HG03439 (cell line): ENCODE results near the gene DNAJC5.
"Not testable (repeated sequence)": the region's sequence is repeated elsewhere in the genome, so short reads cannot be mapped to it uniquely, and the experiment has no call there.

Experiments used
- ATAC-seq: cut with Tn5 transposase; IDR thresholded peaks from one replicate; pipeline ENCODE4 v1.9.1; 2021; ENCODE audit warnings: mild to moderate bottlenecking, moderate library complexity; ENCODE audit not compliant: unreplicated experiment

The DNAJC5 gene, protein sequence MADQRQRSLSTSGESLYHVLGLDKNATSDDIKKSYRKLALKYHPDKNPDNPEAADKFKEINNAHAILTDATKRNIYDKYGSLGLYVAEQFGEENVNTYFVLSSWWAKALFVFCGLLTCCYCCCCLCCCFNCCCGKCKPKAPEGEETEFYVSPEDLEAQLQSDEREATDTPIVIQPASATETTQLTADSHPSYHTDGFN

DNA sequence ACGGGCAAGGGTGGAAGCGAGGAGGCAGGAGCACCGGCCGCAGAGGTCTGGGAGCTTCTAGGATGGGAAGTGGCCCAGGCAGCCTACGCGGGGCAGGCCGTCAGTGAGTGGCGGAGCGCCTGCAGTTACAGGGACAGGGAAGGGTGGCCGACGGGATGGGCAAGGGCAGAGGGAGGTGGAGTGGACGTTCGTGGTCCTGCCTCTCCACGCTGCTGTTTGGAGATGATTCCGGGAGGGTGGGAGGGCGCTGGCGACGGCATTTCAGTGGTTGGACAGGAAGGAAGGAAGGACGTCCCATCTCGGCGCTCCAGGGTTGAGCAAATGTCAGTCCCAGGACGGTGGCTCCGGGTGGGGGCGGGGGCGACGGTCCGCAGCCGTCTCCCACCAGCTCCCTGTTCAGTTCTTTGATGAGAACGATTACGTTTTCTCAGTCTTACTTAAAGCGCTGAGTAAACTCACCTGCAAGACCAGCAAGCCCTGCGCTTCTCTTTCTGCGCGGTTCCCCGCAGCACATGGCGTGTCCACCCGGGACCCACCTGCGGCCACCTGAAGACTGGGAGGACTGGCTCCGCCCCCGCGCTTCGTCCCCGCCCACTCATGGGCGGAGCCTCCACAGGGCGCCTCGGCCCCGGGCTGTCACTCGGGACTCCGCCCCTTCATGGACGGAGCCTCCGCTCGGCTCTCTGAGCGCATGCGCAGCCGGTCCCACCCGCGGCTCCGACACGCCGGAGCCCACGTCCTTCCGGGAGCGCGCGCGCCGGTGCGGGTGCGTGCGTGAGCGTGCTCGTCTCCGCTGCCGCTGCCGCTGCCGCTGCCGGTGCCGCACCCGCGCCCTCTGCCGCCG lies at the start of gene DNAJC5:
Gene DNAJC5 (plus strand): TSS at position 769 of the 844 bp plus-strand sequence. CDS start 33,220 bp downstream, outside the sequence.
- peak; percentile 74 for ATAC-seq

DNA sequence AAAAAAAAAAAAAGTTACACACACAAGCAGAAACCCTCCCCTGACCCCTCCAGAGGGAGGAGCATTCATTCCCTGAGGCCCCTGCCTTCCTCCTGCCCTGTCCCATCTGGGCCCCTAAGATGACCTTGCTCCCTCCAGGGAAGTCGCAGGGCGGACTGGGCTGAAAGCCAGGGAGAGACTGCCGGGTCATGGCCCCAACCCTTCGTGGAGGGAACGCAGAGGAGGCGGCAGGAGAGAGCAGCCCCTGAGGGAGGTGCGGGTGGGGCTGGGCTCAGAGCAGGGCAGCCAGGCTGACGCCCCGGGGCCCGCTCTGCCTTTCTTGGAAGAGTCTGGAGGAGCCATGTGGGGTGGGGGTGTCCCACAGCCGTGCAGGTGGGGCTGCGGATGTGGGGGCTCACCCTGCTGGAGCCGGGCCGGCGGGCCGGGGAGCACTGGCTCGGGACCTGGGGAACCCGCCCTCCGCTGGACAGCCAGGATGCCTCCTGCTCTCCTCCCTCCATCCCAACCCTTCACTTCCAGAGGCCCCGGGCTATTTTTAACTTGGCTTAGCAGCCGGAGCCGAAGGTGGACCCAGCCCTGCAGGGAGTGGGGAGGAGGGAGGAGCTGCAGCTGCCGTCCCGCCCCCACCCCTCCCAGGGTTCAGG lies 48.7 kb upstream of the DNAJC5 start:
- no peak for ATAC-seq

DNA sequence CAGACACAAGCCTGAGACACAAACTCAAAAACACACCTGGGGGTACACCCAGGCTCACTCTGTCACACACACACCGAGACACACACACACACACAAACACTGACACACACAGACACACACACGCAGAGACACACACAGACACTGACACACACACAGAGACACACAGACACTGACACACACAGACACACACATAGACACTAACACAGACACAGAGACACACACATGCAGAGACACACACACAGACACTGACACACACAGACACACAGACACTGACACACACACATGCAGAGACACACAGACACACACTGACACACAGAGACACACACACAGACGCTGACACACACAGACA lies 48.1 kb upstream of the DNAJC5 start:
- no peak for ATAC-seq

DNA sequence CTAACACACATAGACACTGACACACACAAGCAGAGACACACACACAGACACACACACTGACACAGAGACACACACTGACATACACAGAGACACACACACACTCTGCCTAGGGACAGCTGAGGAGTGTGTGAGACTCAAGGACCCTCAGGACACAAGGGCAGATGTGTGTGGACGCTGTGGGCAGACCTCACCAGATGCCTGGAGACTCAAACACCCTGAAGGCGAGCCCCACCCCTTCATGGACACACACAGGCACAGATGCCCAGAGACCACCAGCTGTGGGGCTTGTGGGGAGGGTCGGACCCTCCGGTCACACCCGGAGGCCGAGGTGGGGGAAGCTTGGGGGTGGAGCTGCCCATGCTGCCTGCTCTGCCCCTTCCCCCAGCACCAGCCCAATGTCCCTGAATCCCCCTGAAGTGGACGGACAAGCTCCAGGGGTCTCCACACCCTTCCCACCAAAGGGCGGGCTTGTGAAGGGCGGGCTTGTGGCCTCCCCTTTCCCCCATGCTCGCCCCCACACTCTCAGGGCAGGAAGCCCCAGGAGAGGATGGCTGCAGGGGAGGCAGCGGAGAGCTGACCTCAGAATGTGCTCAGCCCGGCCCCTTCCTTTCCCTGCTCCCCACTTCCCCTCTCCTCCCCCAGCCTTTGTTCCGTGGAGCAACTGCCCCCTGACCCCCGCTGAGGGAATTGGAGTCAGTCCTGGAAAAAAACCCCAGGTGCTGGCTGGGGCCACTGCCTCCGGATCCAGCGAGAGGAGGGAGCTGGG lies 47.5 kb upstream of the DNAJC5 start:
- no peak for ATAC-seq

DNA sequence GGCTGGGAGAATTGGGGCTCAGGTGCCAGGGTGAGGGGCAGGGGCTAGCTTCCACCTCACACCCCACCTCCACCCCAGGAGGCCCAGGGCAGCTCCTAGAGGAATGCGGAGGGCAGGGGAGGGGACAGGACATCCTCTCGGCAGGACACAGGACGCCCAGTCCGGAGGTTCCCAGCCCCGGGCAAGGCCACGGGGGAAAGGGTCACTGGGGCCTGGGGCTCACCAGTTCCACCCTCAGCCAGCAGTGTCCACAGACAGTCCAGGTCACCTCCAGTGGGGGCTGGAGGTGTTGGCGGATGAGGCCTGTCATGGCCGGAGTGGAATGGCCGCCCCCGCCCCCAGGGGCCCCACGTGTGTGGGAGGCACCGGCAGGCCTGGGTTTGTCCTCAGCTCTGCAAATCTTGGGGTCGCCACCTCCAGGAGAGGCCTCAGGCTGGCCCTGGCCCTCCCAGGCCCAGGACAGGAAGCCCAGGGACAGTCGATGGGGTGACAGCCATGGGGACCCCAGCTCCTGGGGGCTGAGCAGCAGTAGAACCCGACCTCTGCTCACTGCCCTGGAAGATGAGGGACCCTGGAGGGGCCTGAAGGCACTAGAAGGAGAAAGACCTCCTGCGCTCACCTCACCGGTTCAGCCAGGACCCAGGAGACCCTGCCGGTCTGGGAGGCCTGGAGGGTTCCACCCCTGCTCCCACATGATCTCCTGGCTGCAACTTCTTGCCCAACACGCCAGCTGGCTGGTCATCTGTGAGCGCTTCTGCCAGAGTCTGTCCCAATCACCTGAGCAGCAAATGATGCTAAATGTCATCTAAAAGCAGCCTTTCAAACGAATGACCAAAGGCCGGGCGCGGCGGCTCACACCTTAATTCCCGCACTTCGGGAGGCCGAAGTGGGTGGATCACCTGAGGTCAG lies 46.7 kb upstream of the DNAJC5 start:
- ATAC-seq: no peak

DNA sequence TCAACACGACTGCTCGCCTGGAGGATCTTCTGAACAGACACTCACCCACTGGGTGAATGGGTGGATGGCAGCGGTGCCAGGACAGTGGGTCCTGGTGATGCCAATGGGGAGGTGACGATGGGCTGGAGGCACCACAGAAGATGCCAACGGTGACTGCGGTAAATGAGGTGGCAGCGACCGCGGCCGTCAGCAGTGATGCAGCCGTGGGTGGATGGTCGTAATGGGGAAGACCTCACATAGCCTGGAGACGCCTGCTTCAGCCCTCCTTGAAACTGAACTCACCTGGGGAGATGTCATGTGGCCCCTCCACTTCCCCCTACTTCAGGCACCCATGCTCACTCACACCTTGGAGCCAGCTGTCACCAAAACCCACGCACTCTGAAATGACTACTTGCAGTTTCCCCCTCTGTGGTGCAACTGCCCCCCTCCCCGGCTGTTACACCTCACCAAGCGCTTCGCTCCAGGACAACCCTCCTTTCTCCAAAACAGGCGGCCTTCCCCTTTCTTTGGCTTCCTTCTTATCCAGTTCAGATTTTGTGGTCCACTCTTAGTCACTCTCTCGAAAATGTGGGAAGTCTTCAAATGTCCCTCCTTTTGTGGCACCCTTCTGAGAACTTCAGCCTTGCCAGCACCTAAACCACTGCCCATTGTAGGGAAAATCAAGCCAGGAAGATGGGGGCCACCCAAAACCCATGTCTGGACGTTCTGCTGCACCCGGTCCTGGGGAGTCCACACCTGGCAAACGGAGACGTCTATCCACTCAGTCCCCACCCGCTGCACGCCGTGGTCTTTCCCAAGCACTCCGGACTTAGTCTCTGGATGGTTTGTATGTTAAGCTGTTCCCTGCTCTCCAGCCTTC lies 44.0 kb upstream of the DNAJC5 start:
- ATAC-seq: peak; percentile 81

DNA sequence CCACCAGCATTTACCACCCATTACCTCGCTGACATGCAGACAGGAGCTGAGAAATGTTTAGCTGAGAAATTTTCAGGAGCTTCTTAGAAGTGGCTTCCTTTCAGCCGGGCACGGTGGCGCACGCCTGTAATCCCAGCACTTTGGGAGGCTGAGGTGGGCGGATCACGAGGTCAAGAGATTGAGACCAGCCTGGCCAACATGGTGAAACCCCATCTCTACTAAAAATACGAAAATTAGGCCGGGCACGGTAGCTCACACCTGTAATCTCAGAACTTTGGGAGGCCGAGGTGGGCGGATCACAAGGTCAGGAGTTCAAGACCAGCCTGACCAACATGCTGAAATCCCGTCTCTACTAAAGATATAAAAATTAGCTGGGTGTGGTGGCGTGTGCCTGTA lies 43.4 kb upstream of the DNAJC5 start:
- ATAC-seq: not testable (repeated sequence)

DNA sequence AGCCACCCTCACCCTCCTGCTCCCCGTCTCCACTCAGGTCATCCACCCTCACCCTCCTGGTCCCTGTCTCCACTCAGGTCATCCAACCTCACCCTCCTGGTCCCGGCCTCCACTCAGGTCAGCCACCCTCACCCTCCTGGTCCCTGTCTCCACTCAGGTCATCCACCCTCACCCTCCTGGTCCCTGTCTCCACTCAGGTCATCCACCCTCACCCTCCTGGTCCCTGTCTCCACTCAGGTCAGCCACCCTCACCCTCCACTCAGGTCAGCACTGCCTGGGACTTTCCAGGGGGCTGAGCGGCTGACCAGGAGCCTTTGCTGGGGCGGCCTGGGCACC lies 41.2 kb upstream of the DNAJC5 start:
- ATAC-seq: not testable (repeated sequence)

DNA sequence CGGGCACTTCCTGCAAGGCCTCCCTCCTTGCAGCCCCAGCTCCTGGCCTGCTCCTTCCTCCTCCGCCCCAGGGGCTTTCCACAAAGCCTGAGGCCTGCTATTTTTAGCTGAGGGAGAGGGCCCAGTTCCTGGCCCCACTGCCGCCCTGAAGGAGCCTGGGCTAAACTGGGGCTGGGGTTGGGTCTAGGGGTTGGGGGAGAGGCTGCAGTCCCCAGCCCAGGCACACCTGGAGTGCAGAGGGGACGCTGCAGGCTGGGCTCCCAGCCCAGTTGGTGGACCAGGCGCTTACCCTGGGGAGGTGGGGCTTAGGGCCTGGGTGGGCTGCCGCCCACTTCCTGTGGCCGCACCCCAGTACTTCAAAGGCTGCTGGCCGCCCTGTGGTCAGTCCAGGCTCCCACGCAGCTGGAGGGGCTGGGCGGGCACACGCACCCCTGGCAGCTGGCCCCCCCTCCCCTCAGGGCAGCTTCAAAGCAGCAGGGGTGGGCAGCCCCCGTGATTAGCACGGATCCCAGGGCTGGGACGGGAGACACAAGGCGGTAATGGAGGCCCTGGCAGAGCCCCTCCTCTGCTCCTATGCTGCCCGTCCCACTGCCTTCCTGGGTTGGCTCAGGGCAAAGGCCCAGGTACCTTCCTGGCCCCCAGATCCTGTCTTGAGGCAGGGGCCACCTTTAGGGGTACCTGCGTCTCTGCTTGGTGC lies 40.7 kb upstream of the DNAJC5 start:
- ATAC-seq: no peak

DNA sequence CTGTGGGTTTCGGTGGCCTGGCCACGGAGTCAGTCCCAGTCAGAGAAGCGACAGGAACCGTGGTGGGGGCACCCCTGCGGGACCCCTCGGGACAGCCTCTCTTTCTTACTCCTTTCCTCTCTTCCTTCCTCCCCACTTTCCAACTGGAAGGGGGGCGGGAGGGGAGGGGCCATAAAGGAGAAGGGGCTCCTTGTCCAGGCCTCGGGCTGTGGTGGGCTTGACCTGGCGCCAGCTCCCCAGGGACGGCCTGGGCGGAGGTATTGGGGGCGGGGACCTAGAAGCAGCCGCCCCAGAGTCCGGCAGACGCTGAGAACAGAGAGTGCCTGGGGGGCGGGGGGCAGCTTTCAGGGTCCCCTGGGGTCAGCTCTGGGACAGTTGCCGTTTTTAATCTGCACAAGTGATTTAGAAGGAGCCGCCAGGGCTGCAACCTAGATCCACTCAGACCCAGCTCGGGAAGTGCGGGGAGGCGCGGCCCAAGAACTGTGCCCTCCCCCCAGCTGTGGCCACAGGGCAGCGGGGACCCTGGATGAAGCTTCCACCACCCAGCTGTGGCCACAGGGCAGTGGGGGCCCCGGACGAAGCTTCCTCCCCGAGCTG lies 40.1 kb upstream of the DNAJC5 start:
- ATAC-seq: no peak

DNA sequence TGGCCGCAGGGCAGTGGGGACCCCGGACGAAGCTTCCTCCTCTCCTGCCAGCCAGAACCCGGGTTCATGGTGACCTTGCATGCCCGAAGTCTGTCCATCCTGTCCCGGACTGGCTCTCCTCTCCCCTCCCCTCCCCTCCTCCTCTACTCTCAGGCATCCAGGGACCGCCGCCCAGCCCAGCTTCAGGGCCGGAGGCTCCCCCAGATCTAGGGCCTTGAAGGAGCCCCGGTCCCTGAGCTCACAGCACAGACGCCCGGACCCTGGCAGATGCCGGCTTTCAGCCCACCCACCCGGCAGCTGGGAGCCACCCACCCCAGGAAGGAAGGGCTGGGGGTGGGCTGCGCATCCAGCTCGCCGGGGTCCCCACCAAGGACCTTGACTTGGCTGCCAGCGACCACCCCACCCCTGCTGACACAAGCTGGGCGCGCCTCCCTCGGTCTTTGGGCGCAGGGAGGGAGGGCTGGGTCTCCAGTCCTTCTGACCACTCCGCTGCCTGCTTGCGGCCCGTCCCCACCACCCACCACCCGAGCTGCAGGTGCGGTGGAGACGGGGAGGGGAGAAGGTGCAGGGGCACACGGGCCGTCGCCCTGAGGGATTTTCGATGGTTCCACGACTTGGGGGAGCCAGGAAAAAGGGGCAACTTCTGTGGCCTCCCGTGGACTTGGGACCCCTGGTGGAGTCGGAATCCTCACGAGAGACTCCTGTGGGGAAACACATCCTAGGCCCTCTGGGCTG lies 39.4 kb upstream of the DNAJC5 start:
- ATAC-seq: no peak

DNA sequence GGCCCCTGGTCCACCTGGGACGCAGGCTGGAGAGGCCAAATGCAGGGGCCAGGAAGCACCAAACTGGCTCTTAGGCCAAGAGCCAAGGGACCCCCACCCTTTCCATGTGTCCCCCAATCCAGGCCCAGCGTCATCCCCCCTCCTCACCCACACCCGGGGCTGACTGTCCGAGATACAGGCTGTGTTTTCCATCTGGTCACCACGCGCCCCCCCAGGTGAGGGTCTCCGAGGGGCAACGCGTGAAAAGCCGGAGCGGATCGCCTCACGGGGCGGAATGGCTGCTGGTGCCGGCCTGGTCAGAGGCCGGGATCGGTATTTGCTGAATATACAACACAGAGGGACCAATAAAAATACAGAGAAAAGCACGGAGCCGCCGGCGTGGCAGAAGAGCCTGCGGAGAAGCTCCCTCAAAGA lies 38.8 kb upstream of the DNAJC5 start:
- no peak for ATAC-seq

DNA sequence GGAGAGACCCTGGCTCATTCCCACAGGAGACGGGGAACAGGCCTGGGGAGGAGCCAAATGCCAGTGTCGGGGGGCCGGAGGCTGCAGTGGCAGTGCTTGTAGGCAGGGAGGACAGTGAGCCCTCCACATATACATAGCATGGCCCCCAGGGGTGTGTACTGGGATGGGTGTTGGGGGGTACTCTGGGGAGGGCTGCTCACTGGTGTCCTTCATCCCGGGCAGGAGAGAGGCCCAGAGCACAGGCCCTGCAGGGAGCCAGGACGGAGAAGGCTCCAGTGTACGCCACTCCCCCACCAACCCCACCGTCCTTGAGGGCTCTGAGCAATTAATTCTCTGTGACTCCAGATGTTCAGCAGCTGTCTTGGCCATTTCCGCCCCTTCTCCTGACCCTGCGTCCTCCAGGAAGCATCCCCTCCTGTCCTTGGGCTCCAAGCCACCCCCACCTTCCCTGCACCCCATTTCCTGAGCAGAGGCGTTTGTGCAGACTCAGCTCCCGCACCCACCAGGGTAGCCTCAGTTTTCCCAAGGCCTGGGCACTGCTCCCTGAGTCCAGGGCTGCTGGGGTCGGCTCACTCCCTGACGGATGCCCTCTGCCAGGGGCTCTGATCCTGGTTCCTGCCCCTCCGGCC lies 37.0 kb upstream of the DNAJC5 start:
- no peak for ATAC-seq

DNA sequence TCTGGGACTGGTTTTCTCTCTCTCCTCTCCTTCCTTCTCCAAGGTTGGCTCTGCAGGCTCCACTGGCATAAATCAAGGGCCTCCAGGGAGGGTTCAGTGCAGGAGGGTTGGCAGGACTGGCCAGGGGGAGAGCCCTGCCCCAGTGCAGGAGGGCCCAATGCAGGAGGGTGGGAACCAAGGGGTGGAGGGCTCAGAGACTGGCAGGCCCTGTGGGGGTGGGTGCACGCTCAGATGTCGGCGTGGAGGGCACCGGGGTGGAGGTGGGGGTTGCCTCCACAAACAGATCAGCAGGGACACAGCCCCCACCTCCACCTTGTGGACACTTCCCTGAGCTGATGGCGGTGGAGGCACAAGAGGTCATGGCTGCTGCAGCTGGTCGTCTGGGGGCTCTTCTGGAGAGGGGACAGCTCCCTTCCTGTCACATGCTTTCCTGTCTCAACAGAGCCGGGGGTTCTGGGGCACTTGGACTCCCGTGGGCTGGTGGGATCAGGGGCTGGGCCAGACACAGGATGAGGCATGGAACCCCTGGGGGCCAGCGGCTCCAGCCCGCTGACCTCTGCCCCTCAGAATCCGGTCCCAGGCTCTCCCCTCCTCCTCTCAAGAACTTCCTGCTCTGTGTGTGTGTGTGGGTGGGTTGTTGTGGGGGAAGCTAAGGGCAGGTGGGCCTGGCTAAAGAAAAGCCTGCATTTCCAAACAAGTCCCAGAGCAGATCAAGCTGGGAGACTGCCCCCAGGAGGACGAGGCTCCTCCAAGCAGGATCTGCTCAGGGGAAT lies 36.3 kb upstream of the DNAJC5 start:
- ATAC-seq: no peak

DNA sequence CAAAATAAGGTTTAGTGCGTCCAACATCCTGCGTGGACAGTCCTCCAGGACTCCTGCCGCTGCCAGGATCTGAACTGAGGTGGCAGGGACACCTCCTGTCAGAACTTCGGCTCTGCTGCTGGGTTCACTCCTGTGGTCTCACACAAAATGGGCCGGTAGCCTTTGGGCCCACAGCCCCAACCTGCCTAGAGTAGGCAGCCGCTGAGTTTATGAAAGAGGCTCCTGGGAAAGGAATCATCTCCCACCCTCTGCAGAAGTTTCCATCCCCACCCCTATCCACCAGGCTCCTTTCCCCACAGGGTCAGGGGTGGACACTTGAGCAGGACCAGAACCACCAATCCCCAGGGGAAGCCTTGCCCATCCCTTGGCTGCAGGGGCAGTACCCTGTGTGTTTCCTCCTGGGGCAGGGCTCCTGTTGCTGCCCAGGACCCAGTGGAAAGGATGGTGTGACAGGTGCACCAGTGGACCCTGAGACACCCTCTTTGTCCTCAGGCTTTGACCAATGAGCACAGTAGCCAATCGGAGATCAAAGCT lies 35.7 kb upstream of the DNAJC5 start:
- ATAC-seq: no peak

DNA sequence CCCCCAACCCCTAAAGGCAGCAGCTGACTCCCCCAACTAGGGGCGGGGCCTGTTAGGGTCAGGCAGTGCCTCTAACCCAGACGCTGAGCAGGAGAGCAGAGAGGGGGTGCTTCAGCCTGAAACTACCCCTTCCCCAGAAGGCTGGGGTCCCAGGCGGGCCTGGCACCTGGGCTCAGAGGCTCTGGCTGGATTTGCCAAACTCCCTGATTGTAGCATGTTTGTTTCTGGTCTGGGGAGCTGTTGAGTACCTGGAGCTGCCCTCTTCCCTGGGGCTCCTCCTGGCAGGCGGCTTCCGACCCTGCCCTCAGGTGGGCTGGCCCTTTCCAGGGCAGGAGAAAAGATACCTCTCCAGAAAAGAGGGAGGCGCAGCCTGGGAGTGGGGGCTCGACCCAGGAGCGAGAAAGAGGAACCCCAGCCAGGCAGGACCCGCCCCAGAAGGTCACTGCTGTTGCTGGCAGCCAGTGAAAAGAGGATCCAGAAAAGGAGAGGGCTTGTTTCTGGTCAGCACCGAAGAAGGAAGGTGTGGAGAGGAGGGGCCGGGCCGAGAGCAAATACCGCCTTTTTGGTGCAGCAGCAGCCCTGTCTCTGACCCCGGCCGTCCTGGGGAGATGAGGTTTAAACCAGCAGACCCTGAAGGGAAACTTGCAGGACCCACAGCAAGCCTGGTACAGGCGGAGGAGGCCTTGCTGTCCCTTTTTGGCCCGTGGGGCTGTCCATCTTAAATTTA lies 34.4 kb upstream of the DNAJC5 start:
- no peak for ATAC-seq
